NOMO-1 (cell line): ENCODE measurements around the gene HAT1.
A peak's percentile ranks its signal among the peaks of the same experiment; 100 is the strongest.

Experiments
- DNase-seq, 2 experiments: peaks; one replicate each; lab custom pipeline; 2025; ENCODE audit not compliant: unreplicated experiment in 2 of 2; lab: John Stamatoyannopoulos, UW

The HAT1 gene

GRCh38 chr2:171913517-171913916 is 8.7 kb upstream of the HAT1 start:
- DNase-seq: no peak

- no peak for DNase-seq
Measured at GRCh38 chr2:171919453-171919852, 2.8 kb upstream of the HAT1 start.

- DNase-seq: no peak
Measured at GRCh38 chr2:171921970-171922229, 361 bp upstream of the HAT1 start.

- DNase-seq: no peak
Measured at GRCh38 chr2:171923206-171923605, 945 bp downstream of the HAT1 start.

- peak in 1 of 2 experiments; percentile 8 for DNase-seq
Measured at GRCh38 chr2:171924170-171924942, 2.1 kb downstream of the HAT1 start.

- no peak for DNase-seq
Measured at GRCh38 chr2:171930385-171930784, 8.1 kb downstream of the HAT1 start.

GRCh38 chr2:171939058-171939742 is 16.9 kb downstream of the HAT1 start:
- DNase-seq: no peak

- DNase-seq: peak; percentile 53 to 73
Measured at GRCh38 chr2:171939743-171940071, 17.4 kb downstream of the HAT1 start.

GRCh38 chr2:171941316-171941699 is 19.0 kb downstream of the HAT1 start:
- no peak for DNase-seq

- no peak for DNase-seq
Measured at GRCh38 chr2:171943869-171944268, 21.6 kb downstream of the HAT1 start.

- no peak for DNase-seq
Measured at GRCh38 chr2:171952276-171952675, 30.0 kb downstream of the HAT1 start.

GRCh38 chr2:171952748-171953147 is 30.5 kb downstream of the HAT1 start:
- no peak for DNase-seq

GRCh38 chr2:171956135-171956825 is 34.0 kb downstream of the HAT1 start:
- DNase-seq: peak; percentile 64 to 93

GRCh38 chr2:171957061-171957460 is 34.8 kb downstream of the HAT1 start:
- DNase-seq: peak; percentile 56 to 60

GRCh38 chr2:171958475-171958874 is 36.2 kb downstream of the HAT1 start:
- peak; percentile 46 to 93 for DNase-seq

- DNase-seq: no peak
Measured at GRCh38 chr2:171959998-171960397, 37.7 kb downstream of the HAT1 start.

GRCh38 chr2:171960570-171960969 is 38.3 kb downstream of the HAT1 start:
- DNase-seq: no peak

GRCh38 chr2:171963198-171963597 is 40.9 kb downstream of the HAT1 start:
- no peak for DNase-seq

- DNase-seq: no peak
Measured at GRCh38 chr2:171964308-171964707, 42.0 kb downstream of the HAT1 start.

- no peak for DNase-seq
Measured at GRCh38 chr2:171965238-171965637, 43.0 kb downstream of the HAT1 start.

- no peak for DNase-seq
Measured at GRCh38 chr2:171965661-171966060, 43.4 kb downstream of the HAT1 start.

GRCh38 chr2:171966235-171966634 is 44.0 kb downstream of the HAT1 start:
- DNase-seq: no peak
